Measurements from ENCODE around the gene MSMB.

MSMB gene

DNA sequence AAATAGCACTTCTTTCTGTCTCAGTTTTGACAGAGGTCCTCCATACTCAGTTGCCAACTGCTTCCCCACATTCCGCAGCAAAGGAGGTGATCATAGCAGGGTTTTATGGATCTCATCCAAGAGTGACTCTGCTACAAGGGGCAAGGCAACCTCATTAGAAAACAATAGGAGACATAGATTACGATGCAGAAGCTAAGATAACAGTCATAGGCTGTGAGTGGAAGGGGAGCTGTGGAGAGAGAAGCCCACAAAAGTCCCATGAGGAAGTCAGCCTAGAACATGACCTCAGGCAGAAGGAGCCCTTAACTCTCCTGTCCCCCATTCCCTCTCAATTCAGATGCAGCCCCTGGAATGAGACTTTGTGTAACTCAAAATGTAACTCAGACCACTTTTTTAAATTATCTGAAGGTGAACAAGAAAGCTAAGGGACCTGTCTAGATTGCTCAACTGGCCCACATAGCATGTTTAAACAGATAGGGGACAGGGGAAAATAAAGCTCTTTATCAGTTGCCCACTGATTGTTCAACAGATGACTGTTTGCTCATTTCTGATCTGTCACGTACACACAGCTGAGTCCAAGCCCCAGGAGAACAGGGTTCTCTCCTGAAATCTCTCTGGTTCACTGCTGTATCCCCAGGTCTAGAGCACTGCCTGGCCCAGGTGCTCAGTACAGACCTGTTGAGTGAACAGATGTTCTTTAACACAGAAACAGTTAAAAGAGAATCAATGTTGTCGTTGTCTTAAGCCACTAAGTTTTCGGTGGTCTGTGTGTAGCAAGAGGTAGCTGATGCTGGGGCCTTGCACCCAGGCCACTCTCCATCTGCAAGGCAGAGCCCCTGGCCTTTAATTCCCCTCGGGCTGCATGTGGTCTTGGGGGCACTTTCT lies 14.2 kb downstream of the MSMB start:
- DNase-seq, result no peak

DNA sequence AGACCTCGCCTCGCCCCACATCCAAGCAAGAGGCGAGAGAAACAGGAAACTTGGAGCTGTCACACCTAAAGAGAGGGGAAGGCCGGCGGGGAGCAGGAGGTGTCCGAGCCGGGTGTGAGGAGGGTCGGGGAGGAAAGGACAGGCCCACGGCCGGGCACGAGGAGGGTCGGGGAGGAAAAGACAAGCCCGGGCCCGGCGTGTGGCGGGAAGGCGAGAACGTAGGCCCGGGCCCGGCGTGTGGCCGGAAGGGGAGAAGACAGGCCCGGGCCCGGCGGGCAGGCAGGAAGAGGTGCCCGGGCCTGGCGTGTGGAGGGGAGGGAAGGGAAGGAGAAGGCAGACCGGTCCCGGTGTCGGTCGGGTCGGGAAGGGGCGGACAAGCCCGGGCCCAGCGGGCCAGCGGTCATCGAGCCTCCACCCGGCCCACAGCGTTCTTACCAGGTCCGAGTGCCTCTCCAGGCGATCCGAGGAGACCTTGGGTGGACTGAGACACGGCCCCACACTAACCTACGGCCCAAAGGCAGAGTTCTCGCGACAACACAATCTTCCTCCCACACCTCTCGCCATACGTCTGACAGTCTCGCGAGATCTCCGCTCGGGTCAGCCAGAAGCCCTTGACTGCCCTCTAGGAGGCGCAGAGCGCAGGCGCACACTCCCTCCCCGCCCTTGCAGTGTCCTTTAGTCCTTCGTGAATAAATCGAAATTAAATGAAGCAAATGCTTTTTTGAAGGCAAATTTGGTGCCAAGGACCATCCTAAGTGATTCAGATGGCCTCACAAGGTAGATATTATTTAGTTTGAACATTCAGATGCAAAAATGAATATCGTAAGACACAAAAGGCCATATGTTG lies 15.8 kb downstream of the MSMB start, which contains the start of gene NCOA4:
Gene NCOA4, minus strand, starts transcription at position 533 of the 847 bp plus-strand sequence. CDS start 13,943 bp downstream, outside the sequence.
- DNase-seq, result peak; percentile 92

DNA sequence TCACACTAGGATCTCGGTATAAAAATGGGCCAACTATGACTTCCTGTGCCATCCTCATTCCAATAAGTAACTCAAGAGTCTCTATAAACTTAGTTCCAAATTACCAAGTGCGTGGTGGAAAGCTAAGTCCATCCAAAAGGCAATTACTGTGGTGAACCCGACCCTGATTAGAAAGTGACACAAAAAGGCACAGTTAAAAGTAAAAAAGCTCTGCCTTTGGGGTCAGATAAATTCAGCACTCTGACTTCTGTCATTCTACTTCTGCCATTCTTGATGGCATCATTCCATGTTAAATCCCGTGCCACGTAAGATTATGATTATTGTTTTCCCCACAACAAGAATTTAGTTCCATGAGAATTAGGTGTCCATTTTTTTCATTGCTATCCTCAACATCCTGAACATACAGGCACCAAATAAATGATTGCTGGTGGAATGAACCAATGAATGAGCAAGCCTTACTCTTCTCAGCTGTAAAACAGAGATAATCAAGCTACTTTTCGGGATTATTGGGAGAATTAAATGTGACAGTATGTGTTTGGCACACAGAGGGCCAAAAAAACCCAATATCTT lies 16.5 kb downstream of the MSMB start:
- DNase-seq, result no peak

DNA sequence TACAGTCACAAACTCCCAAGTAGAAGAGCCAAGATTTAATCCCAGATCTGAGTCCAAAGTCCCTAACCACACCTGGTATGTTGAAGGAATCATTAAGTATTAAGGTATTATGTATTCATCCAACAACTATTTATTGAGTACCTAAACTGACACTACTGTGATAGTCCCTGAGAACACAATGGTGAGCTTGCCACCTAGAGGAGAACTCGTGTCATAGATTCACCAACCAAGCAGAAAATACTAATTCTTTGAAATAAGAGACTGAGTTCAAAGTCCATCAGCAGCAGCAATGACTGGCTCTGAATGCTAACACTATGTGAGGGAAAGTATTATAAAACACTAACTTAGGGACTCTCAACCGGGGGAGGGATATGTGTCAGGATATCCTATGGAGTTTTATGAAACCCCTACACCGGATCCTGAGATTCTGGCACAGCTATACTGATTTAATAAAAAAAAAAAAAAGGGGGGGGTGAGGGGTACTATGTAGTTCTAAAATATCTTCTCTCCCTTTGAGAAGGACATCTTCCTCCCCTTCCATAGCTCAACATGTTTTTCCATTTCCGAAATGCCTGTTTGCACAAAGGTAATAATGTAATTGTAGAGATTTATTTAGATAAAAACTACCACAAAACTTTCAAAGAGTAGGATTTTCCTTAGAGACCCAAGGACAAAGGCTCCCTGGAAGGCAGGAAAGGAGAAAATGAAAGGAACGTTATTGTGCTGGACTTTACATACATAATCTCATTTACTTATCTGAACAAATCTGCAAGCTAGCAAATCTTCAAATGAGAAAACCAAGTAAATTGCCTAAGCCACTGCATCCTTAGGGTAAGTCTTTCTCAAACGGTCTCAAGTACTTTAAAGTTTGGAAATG lies 17.2 kb downstream of the MSMB start:
- no peak for DNase-seq

DNA sequence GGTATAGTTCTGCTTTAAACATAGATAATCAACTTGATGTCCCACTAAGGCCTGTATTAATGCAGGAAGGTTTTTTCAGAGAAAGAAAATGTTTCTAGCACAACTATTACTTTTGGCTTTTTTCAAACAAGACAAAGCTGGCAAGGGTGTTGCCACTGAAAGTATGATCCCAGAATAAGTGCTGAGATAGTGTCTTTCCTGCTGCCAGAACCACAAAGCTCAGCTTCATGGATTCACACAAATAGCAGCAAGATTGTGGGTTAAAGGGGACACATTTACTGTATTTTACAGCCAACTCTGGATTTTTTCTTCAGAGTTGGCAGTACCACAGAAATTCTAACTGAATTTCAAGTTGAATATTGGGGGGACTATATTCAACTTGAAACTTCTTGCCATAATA lies 20.0 kb downstream of the MSMB start:
- no peak for DNase-seq

DNA sequence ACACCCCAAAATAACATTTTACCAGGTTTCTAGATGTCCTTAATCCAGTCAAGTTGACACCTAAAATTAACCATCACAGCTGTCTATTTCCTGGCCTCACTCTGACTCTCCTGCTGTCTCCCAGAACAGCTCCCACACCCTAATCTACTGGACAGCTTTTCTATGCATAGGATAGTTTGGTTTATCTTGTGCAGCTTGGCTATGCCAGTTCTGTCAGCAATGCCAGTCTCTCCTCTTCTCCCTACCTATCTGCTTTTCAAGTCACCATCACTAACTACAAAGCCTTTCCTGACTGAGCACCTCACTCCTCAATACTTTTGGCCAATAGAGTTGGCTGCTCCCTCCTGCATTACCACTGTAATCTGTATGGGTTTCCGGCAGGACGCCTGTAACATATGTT lies 20.7 kb downstream of the MSMB start:
- DNase-seq, result no peak

DNA sequence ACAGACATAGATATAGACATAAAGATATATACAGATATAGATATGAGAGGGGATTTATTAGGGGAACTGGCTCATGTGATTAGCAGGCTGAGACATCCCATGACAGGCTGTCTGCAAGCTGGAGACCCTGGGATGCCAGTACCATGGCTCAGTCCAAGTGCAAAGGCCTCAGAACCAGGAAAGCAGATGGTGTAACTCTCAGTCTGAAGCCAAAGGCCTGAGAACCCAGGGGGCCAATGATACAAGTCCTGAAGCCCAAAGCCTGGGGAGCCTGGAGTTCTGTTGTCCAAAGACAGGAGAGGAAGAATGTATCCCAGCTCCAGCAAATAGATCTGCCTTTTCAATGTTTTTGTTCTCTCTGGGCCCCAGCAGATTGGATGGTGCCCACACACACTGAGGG lies 21.1 kb downstream of the MSMB start:
- no peak for DNase-seq

DNA sequence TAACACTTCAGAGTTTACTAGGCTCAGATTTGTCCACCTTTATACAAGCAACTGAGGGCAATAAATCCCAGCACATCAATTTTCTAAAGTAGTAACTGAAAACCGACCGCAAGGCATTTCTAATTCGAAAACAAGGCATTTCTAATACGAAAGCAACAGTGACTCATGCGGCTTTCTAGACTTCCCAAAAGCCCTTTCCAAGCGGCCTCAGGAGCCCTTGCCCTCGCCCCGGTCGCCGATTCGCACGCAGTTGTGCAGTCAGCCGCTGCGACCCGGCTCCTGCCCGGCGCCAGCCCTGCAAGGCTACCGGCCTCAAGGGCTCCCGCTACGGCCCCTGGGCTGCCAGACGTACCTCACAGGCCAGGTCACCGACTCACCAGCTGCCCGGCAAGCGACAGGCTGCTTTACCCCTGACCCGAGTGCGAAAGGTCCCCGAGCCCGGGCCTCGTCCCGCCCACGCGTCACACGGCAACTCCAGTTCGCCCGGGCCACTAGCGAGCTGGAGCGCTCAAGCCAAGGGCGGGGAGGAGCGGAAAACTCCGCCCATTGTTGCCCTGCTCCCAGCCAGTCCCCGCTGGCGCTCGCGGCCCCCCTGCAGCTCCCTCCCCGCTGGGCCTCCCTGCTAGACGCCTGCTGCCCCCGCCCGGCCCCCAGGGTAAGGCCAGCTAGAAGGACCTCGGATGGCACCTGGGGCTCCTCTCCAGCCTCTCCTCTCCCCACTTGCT lies 22.9 kb downstream of the MSMB start:
- peak; percentile 63 for DNase-seq

DNA sequence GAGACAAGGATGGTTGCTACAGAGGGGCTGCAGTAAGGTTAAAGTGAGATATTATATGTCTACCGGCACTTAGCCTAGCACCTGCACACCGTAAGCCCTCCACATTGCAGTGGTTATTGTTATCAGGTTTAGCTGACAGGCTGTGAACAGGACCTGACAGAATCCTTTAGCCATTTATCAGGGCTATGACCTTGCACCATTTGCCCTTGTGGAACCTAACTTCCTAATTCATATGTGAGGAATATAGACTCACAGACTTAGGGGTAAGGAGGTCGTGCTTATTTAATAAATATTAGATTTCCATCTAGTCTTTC lies 25.8 kb downstream of the MSMB start:
- no peak for DNase-seq

DNA sequence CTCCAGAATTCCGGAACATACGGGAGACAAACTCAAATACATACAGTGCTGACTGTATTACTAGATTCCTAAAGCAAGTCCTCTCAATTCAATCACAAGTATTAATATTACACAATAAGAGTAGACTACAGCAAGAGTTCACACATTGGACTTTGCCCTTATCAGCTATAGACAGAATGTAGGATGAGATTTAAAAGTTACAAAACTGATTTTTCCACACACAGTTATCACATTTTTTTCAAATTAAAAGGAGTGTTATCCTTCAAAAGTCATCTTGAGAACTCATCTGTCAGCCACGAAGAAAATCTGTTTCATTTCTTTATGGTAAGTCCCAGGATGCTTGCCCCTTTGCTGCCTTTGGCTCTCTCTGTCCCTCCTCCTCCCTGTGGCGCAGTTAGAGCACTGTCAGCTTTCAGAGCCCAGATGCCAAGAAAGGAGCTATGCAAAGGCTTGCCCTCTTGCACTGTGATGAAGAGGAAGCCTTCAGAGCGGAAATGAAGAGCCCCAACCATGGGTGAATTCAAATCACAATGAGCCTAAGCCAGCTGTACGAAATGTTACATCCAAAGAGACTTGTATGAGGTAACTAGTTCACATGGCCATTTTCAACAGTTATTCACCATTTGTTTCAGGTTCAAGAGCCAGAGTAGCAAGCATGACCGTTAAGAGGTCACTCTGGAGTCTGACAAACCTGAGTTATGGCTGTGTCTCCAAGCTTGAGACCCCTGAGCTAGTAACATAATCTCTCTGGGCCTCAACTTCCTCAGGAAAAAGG lies 26.3 kb downstream of the MSMB start:
- no peak for DNase-seq

DNA sequence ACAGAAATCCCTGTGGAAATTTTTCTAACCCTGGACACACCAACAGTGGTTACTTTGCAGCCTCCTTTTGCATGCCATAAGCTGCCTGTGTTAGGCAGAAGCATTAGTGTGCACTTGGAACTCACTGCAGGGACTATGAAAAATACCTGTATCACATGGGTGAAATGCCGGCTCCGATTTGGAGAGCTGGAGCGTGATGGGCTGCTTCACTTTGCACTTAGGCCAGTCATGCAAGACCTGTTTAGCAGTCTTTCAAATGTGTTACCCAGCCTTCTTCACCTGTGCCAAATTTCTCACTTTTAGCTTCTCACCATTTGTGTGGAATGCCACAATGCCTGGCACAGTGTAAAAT lies 26.9 kb downstream of the MSMB start:
- no peak for DNase-seq

DNA sequence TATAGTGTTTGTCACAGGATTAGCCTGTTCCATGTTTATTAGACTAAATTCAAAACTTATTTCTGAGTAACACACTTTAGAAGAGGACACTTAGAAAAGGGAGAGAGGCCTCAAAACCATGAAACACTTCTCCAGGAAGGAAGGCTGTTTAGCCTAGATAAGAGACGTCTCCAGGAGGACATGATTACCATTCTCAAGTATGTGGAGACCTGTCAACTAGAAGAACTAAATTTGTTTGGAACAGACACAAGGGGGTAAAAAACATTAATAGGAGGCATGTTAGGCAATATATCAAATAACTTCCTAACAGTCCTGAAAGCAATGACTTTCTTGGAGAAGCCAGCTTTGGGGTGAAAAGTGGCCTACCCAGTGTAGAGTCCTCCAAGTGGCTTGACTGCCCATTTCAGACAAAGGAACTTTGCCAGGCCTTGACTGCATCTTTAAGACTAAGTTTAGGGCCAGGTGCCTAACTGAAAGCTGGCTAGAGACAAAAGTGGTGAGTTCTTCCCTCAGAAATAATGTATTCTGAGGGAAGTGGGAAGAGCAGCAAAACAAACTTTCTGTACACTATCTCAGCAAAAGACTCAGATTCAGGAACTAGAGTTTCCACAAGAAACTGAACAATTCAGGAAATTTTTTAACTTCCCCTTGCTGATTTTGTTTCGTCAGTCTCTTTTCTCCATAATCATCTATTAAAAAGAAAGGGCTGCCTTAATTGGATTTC lies 27.5 kb downstream of the MSMB start:
- no peak for DNase-seq

DNA sequence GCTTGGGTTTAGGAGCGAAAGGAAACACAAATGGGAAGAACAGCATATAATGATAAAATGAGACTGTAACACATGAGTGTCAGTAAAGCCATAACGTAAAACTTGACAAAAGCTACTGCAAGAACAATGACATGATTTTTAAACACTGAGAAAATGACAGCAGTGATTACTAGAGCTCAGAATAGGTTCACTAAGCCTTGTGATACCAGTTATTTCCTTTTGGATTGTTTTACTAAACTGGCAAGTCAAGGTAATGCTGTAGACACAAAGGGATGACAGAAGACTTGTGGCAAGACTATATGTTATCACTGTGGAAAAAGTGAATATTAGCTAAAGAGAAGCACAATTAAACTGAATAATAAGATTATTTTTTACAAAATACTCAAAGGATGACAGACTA lies 28.3 kb downstream of the MSMB start:
- DNase-seq, result no peak

DNA sequence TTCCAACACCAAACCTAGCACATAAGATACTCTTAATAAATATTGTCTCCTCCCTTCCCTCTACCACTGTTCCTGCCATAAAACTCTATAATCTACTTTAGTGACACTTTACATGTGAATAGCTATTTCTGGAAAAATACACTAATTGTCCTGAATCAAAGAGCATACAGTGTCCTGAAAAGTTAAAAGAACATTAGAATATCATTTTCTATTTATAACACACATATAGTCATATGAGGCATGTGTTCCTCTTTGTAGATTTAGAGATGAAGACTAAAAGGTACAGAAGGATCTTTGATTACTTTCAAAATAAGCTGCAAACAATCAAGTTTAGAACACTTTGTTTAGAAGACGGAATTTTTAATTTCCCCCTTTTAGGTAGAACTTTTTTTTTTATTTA lies 29.3 kb downstream of the MSMB start:
- DNase-seq, result no peak

DNA sequence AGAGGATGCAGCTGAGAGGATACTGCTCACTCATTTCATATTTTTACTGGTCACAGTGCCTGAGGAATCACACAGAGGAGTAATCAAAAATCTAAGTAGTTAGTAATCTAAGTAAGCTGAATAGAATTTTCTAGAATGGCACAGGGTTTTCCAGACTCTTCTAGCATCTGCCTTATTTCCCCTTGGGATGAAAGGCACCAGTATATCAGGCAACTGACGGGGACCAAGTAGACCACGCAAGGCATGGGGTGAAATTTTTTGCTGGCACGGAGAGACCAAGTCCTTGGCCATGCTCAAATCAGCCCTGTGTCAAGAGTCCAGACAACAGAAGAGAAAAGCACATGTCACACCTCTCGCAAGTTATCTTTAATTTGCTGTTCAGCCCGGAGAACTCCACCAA lies 29.9 kb downstream of the MSMB start:
- DNase-seq, result no peak

DNA sequence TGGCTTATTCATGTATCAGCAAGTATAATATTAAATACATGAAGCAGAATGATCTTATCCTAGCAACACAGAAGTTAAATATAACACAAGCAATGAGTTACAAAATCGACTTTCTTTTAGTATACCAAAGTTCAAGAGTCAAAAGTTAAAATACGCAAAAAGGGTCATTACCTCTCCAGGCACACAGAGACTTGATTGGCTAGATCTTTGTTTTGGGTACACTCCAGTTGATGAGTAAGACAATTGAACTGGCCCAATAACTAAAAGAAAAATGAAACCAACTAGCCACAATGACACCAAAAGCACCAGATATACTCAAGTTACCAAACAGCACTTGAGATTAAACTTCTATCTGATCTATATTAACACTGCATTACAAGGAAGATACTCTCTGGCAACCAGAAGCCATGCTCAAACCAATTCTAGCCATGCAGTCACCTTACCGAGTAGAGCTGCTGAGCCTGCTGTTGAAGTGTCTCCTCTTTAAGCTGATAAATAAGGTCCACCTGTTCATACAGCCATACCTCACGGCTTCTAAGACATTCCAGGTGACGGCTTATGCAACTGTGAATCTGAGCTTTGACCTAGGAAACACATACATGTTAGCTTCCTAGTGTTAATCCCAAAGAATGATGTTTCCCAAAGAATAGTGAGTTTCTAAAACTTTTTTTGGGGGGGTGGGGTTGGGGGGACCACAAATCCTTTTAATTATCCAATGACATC lies 31.2 kb downstream of the MSMB start:
- DNase-seq, result no peak

DNA sequence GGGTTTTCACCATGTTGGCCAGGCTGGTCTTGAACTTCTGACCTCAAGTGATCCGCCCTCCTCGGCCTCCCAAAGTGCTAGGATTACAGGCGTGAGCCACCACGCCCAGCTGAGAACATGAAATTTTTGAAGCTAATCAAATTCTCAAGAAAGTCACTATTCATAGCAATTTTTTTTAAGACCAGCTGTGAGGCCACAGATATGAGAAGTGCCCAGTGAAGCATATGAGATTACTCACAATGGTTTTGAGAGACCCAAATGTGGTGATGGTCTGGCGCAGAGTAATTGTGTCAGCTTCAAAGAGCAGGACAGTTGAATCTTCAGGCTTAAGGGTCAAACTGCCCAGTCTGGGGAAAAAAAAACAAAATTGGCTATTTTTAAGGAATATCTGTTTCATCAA lies 31.9 kb downstream of the MSMB start:
- no peak for DNase-seq

DNA sequence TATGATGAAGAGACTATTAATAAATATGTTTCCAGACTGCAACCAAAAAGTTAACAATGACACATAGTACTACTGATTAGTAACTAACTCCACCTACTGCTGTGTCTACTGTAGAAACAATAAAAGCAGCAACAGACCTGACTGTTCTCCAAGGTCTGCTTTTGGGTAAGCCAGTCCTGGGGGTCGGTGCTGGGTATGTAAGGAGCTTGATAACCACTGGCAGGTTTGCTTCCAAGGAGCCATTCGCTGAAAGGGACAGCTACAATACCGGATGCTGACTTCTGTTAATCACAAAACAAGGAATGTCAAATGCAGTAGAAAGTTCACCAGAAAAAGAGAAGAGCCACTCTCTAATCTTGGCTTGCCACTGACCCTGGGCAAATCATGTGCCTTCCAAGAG lies 33.3 kb downstream of the MSMB start:
- no peak for DNase-seq

DNA sequence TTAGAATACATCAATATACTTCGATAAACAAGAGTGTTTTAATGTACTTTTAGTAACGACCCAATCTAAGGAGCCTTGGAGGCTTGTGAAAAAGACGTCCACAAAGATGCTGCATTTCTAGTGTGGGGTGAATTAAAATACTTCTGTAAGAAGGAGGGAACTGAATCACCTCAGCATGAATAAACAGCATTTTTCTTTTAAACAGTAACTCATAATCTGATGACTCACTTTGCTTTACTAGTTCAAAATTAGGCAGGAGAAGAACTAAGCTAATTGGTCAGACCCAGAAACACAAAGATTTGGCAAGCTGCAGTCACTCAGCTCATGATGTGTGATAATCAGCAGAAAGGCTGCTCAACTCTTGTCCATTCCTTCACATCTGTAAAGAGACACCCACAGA lies 39.9 kb downstream of the MSMB start:
- DNase-seq, result no peak

DNA sequence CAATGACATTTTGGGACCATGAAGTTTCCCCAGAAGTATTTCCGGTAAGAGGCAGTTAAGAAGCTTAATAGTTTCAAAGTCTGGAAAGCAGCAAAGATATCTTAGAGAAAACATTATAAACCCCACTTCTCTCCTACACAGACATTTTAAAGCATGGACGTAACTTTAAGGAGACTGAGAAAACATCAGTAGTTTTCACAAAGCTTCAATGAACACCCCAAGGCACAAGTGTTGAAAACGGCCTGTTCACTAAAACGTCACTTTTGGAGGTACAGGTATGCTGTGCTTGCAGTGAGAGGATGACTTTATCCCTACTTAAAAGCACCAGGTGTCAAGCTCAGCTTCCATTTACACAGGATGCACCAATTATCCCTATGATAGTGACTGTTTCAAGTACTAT lies 40.7 kb downstream of the MSMB start:
- no peak for DNase-seq

All from activated CD4-positive, alpha-beta T cell treated with anti-CD3 and anti-CD28 coated beads for 1 hour (primary cell).